Hematopoietic multipotent progenitor cell (in vitro differentiated cells): ENCODE results near the gene CREM. TPM values are rescaled to one million over a fixed set of nuclear protein-coding genes. Genes with fewer than 3 reads are reported as not detected.
"Not testable (repeated sequence)": the region's sequence is repeated elsewhere in the genome, so short reads cannot be mapped to it uniquely, and the experiment has no call there.

Source experiments
- DNase-seq, 3 donors: peaks; one replicate each; pipeline ENCODE4 v3.0.0-alpha.2; 2011 to 2015; ENCODE audit warnings: low read depth in 2 of 3, low spot score in 2 of 3
- total RNA-seq: library from RNA; depleted of rRNA; stranded (reverse); fragments of >200 nt; gene quantifications from one replicate; pipeline ENCODE4 v1.2.3, GENCODE V29; 2012

CREM gene
- 10.8 TPM for total RNA-seq

GRCh38 chr10:35126530-35127288 is at the start of gene CREM:
CREM (plus strand) TSS chr10:35126846; CDS start chr10:35137836, 10,990 bp downstream.
- peak; percentile 97 to 99 (median 99) for DNase-seq

- DNase-seq, result no peak
These were observed 47.4 kb upstream of the CREM start for GRCh38 chr10:35079265-35079664.

GRCh38 chr10:35079763-35080162 is 46.9 kb upstream of the CREM start:
- DNase-seq, result no peak

GRCh38 chr10:35080261-35080660 is 46.4 kb upstream of the CREM start:
- DNase-seq, result not testable (repeated sequence)

- no peak for DNase-seq
These were observed 43.4 kb upstream of the CREM start for GRCh38 chr10:35083242-35083641.

- DNase-seq, result peak; percentile 10 to 63 (median 36)
These were observed 37.0 kb upstream of the CREM start for GRCh38 chr10:35089611-35090161.

- peak; percentile 93 to 95 (median 94) for DNase-seq
These were observed 36.3 kb upstream of the CREM start, which contains the start of gene CUL2 for GRCh38 chr10:35090162-35090954. CUL2 (minus strand) TSS chr10:35090341; CDS start chr10:35071317, 19,024 bp downstream.

GRCh38 chr10:35091994-35092790 is 34.5 kb upstream of the CREM start:
- no peak for DNase-seq

GRCh38 chr10:35092851-35093250 is 33.8 kb upstream of the CREM start:
- DNase-seq, result no peak

GRCh38 chr10:35096312-35096711 is 30.3 kb upstream of the CREM start:
- no peak for DNase-seq

GRCh38 chr10:35097510-35097909 is 29.1 kb upstream of the CREM start:
- DNase-seq, result no peak

GRCh38 chr10:35103882-35104281 is 22.8 kb upstream of the CREM start:
- no peak for DNase-seq

GRCh38 chr10:35112571-35112970 is 14.1 kb upstream of the CREM start:
- no peak for DNase-seq

- DNase-seq, result no peak
These were observed 7.3 kb upstream of the CREM start for GRCh38 chr10:35119378-35119777.

GRCh38 chr10:35124540-35124939 is 2.1 kb upstream of the CREM start:
- DNase-seq, result no peak

GRCh38 chr10:35126062-35126529 is 550 bp upstream of the CREM start:
- no peak for DNase-seq

GRCh38 chr10:35127289-35127891 is 744 bp downstream of the CREM start:
- peak in 2 of 3 donors; percentile 66 to 68 for DNase-seq

- no peak for DNase-seq
These were observed 2.6 kb downstream of the CREM start for GRCh38 chr10:35129185-35129674.

- DNase-seq, result no peak
These were observed 4.0 kb downstream of the CREM start for GRCh38 chr10:35130663-35131062.

GRCh38 chr10:35132727-35133126 is 6.1 kb downstream of the CREM start:
- DNase-seq, result no peak
